ENCODE measurements around the gene SPOCK2.

Gene SPOCK2

GRCh38 chr10:72014785-72015480 lies 73.4 kb downstream of the SPOCK2 start:
- POLR2A ChIA-PET (ENCODE audit: low non-redundant PET), result no interaction called here
- no peak for TF ChIP-seq CTCF (conservative IDR thresholded peaks at IDR 0.05; ENCODE audit: low read depth)
- DNase-seq (ENCODE audit: low spot score), result no peak
- CTCF ChIA-PET, result no interaction called here
- H3K27ac ChIP-seq, result peak overlapping the region; percentile 100

DNA sequence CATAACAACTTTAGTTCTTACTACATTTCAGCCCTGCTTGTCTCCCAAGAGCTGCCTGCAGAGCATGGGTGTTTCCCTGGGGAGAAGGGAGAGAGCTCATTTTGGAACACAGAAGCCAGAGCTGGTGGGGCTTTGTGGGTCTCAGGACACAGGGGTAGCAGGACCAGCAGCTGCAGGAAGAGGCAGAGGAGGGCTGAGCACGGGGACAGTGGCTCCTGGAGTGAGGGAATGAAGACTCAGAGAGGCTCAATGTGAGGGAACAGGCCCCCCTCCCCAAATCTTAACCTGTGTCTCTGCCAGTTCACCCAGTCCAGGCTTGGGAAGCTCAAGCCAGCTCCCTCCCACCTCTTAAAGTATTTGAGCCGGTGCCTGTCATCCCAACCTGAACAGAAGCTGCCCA lies 74.2 kb downstream of the SPOCK2 start:
- DNase-seq (ENCODE audit: low spot score), result no peak
- H3K27ac ChIP-seq, result peak overlapping the region; percentile 100
- no peak for TF ChIP-seq CTCF (conservative IDR thresholded peaks at IDR 0.05; ENCODE audit: low read depth)
- POLR2A ChIA-PET (ENCODE audit: low non-redundant PET), result no interaction called here
- CTCF ChIA-PET, result interaction anchor here (0.7 to 1.5 kb wide), 4 partner anchors 10 to 326 kb away, joined by 3 to 10 read pairs (median 4); no protein-coding TSS in a partner anchor

DNA sequence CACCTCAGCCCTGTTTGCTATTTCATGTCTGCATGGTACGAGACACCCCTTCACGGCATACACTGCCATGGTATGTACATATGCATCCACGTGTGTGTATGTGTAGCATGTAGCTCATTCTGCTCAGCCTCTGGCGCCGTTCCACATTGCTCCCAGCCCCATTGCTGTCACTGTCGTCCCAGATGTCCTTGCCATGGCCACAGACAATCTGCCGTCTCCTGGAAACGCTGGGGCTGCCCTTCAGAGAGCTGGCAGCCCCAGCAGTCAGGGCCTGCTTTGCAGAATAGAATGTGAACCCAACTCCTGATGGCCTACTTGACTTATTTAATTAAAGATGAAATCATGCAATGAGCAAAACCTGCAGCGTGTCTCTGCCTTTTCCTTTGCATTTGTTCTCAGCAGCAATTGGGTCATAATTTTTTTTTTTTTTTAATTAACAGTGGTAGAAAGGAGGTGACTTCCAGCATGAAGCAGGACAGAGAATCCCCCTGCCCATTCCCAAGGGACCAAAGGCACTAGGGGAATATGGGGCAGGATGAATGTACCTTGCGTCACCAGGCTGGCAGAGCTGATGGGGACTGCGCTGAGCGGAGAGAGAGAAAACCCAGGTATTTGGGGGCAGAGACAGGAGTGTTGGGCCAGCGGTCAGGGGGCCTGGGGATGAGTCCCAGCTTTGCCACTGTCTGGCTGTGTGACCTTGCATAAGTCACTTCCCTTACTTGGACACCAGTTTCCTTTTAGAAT lies 75.0 kb downstream of the SPOCK2 start:
- ChIA-PET POLR2A (ENCODE audit: low non-redundant PET) (no interaction called here), CTCF (interaction anchor here (1.1 to 1.5 kb wide), 3 partner anchors 11 to 117 kb away, joined by 3 to 10 read pairs (median 6); no protein-coding TSS in a partner anchor)
- no peak for DNase-seq (ENCODE audit: low spot score)
- peak overlapping the region; percentile 100 for H3K27ac ChIP-seq
- TF ChIP-seq CTCF (conservative IDR thresholded peaks at IDR 0.05; ENCODE audit: low read depth), result no peak

GRCh38 chr10:72012796-72013195 lies 75.6 kb downstream of the SPOCK2 start:
- POLR2A ChIA-PET (ENCODE audit: low non-redundant PET), result no interaction called here
- no peak for TF ChIP-seq CTCF (conservative IDR thresholded peaks at IDR 0.05; ENCODE audit: low read depth)
- DNase-seq (ENCODE audit: low spot score), result no peak
- peak overlapping the region; percentile 100 for H3K27ac ChIP-seq
- CTCF ChIA-PET, result interaction anchor here (0.5 to 1.5 kb wide), 3 partner anchors 36 to 117 kb away, joined by 3 to 6 read pairs (median 3); no protein-coding TSS in a partner anchor

DNA sequence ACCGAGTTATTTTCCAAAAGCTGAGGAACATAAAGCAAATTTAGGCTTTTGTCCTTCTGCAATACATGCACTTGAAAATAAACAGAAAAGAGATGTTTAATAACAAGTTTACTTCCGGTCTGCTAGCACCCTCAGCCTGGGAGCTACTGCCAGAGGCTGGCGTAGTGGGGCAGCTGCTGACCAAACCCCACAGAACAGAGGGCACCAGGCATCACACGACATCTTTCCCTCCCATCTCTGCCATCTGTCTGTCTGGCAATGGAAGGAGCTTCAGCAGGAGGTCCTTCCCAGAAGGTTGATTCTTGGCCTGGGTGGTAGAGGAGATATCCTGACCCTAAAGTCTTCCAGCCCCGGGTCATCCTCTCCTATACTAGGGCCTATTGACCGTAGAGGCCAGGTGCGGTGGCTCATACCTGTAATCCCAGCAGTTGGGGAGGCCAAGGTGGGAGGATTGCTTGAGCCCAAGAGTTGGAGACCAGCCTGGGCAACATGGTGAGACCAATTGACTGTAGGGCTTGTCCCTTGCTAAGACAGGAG lies 76.3 kb downstream of the SPOCK2 start:
- ChIA-PET POLR2A (ENCODE audit: low non-redundant PET) (no interaction called here), CTCF (interaction anchor here (0.5 to 1.2 kb wide), 2 partner anchors 115 to 1147 kb away, joined by 3 to 6 read pairs; no protein-coding TSS in a partner anchor)
- DNase-seq (ENCODE audit: low spot score), result no peak
- H3K27ac ChIP-seq, result peak overlapping the region; percentile 100
- no peak for TF ChIP-seq CTCF (conservative IDR thresholded peaks at IDR 0.05; ENCODE audit: low read depth)

- CTCF ChIA-PET, result interaction anchor here (0.5 to 1.2 kb wide), 2 partner anchors 115 to 1147 kb away, joined by 3 to 6 read pairs; no protein-coding TSS in a partner anchor
- POLR2A ChIA-PET (ENCODE audit: low non-redundant PET), result no interaction called here
- no peak for DNase-seq (ENCODE audit: low spot score)
- peak overlapping the region; percentile 100 for H3K27ac ChIP-seq
- no peak for TF ChIP-seq CTCF (conservative IDR thresholded peaks at IDR 0.05; ENCODE audit: low read depth)
Measured at GRCh38 chr10:72011468-72011867, 76.9 kb downstream of the SPOCK2 start.

All from RWPE1 (cell line).